Hypothalamus (tissue), 51 donors: ENCODE data around the gene RUNX3.

Experiments
- DNase-seq, 51 donors: peaks; one replicate each; lab custom pipeline; 2025; lab: John Stamatoyannopoulos, UW

RUNX3 gene

DNA sequence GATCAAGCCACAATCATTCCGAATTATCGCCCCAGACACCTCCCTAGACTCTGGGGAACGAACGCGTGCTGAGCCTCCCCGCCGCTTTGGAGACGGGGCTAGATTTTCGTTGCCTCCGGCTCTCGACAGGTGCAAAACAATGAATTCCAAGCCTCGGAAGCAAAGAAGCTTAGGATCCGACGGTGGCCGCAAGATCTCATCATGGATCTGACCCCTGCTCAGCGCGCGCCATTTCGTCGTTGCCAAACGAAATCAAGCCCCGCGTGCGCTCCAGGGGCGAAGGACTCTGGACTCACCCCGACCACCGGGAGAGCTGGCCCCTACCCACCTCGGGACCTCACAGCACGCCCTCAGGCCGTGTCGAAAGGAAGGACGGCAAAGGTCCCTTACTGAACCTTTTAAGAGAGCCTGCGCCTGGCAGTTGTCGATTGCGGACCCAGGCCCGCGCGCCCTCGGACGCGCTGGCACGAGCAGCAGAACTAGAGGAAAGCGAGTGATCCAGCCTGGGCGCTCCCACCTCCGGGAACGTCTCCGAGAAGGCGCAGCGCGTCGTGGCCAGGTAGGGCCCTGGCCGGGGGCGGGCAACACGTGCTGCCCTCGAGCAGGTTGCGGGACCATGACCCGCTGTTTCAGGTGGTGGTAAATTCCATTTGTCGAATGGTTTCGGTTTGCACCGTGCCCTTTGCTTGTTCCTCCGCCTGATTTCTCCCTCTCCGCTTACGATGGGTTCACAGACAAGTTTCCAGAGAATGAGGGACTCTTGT lies 1.6 kb upstream of the RUNX3 start:
- DNase-seq, result no peak

DNA sequence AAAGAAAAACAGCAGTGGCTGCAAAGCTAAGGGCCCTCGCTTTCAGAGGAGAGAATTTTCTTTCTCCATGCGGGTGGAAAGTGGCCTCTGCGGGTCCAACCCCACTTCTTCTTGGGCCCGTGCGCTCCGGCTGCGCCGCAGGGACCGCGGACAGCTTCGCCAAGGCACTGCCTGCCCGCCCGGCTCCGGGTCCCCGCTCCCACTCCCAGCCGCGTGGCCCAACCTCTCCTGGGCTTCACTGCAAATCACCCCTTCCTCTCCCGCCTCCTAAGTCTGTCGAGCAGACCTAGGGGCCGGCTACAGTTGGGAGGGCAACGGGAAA lies 1.0 kb upstream of the RUNX3 start:
- DNase-seq, result no peak

DNA sequence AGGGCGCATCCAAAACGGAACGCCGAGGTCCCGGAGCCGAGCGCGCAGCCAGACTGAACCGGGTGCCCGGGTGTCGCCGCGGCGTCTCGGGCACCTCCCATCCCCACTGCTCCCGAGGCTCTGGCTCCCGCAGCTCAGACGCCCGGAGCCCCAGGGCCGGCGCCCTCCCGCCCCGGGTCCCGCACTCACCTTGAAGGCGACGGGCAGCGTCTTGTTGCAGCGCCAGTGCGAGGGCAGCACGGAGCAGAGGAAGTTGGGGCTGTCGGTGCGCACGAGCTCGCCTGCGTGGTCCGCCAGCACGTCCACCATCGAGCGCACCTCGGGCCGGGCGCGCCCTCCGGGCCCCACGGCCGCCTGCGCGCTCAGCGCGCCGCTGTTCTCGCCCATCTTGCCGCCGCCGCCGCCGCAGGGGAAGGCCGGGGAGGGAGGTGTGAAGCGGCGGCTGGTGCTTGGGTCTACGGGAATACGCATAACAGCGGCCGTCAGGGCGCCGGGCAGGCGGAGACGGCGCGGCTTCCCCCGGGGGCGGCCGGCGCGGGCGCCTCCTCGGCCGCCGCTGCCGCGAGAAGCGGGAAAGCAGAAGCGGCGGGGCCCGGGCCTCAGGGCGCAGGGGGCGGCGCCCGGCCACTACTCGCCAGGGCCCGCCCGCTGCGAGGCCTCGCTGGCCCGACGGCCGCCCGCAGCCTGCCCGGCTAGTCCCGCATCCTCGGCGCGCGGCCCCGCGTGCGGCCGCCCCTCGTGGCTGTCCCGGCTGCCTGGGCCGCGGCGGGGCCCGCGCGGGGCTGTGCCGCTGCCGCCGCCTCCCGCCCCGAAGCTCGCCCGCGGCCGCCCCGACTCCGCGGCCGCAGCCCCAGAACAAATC lies 447 bp downstream of the RUNX3 start:
- no peak for DNase-seq

DNA sequence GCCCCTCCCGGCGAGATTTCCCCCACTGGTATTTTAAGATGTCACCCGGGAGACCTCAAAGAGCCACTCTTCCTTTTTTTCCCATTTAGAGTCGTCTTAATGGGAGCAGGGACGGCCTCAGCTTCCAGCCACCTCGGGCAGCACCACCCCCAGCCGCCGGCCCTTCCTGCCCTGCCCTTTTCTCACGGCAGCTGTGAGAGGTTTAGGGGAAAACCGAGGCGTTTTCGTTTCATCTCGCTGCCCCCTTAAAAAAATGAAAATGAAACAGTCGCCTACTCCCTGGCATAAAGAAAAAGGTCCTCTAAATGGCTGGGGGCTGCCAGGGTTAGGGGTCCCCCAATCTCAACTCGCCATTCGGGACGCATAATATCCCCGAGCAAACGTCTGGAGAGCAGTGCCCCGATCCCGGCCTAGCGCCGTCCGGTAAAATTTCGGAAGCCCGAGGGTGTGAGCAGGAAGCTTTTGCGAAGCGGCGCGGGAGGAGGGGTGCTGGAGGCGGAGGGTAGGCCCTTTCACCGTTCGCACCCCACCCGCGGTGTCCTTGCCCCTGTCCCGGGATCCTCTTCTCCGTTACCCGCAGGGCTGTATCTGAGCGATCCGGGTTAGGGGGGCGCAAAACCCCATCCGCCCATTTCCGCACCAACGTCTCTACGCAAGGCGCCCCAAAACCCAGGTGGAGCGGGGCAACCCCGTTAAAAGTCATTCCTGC lies 1.2 kb downstream of the RUNX3 start:
- no peak for DNase-seq

DNA sequence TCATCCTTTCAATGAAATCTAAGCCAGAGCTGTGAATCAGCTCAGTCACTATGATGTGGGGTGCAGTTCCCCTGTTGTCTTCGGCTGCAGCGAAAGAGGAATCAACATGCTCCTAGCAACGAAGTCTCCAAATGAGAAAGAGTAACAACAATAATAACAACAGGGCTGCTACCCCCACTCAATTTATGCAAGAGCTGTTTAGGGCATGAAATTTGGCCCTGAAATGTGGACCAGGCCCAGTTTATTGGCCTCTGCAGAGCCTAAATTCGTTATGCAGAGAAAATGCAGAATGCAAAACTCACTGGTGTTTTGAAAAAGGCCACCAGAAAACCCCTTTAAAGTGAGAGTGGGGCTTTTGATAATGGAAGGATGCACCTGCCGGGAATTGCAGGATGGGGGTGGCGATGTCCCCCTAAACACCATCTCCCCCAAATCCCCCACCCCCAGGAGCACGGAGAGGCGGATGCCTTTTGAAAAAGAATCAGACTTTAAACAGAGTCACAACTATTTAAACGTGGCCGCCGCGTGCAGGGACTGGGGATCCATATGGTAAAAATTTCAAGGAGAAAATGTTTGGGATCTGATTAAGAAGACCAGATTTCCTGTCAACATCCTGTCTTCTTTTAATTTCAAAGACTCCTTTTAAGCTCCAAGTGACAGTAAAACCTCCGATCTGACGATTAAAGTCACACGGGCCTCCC lies 1.9 kb downstream of the RUNX3 start:
- DNase-seq, result no peak

DNA sequence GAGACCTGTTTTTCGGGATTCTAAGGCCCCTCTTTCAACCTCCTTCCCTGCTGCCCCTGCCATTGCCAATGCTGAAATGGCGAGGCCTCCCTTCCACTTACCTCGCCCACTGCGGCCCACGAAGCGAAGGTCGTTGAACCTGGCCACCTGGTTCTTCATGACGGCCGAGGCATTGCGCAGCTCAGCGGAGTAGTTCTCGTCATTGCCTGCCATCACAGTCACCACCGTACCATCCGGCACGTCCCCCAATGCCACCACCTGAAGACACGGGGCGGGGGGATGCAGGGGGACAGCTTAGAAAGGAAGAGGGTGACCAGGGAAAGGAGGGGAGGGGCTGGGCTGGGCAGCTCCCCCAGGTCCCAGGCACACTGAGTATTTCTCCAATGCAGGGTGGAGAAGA lies 2.6 kb downstream of the RUNX3 start:
- no peak for DNase-seq

DNA sequence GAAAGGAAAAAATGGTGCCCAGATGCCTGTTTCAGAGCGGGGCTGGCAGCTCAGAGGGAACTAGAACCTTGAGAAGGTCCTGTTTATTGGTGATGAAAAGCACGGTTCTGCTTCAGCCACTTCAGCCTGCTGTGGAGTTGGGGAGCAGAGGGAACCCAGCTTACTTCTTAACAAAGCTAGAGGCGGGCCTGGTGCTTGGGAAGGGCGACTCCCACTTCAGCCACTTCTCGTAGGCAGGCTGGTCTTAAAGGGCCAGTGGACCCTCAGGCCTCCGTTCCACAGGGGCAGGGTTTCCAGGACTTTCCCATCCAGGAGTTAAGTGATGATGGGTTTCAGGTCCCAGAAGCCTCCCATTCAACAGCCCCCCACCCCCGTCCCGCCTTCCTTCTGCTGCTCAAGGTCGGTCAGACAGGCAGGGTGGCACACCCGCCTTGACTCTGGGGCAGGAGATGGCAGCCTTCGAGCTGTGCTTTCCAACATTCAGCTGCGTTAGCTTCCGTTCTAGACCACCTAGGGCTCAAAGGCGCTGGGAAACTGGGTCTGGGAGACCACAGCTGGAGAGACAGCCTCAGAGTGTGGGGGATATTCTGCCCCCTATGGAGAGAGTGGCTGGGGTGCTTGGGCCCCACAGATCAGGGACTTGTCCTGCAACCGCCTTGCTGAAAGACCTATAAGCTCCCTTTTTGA lies 3.4 kb downstream of the RUNX3 start:
- DNase-seq, result no peak

DNA sequence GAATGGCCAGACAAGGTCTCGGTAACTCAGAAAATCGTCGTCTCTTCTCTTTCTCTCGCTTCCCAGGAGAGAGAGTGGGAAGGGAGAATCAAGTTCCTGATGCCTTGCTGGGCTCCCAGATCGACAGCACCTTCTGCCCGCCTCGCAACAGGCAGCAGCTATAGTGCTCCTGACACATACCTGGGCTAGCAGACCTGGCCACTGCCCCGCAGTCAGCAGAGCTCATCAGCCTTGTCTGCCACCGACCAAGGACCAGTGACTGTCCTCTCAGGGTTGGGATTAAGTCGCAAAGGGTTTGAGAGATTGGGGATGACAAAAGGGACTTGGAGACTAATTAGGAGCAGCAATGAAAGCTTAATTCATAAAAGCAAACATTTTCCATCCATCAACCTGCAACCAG lies 4.1 kb downstream of the RUNX3 start:
- no peak for DNase-seq

DNA sequence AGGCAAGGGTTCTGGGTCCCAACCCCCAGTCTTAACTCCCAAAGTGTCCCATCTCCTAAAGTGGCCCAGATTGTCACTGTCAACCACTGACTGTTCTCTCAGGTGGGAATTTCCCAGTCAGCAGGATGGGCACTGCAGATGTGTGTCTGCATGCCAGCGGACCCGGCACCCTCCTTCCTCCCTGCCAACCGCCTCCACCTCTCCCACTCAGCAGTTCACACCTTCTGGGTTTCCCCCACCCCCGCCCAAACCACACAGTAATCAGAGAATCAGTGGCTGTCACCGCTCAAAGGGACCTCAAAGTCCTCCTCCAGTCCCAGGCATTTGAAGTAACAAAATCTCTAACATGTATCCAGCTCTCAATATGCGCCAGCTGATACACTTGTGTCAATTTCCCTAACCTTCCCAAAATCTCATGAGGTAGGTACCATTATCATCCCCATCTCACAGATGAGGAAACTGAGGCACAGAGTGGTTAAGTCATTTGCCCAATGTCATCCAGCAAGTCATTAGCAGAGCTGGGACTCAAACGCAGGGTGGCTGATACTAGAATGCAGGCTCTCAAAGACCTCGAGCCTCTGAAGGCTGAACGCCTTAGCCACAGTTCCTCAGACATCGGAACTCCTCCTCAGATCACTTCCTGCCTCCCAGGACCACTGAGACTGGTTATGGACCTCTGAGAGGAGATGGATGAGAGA lies 4.8 kb downstream of the RUNX3 start:
- DNase-seq, result no peak

DNA sequence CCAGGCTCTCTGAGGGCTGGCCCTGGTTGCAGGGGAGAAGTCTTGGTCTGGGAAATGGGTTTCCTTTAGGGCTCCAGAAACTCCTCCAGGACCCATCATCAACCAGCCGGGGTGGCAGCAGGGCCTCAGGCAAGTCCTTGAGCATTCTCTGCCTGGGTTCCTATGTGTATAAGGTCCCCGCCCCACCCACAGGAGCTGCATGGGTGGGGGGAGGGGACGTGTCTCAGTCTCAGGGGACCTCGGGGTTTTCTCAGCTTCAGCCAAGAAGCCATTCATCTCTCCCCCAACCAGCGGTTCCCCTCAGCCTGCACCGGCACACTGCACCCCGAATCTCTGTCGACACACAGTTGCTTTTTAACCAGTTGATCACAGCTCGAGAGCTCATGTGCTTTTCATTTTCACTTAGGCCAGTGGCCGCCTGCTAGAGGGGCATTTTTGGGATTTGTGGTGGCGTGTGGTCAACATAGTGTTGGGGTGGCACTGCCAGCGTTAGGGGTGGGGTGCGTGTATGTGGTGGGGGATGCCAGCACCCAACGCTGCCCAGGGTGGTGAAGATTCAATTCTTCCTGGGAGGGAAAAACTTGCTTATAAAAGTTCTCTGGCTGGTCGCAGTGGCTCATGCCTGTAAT lies 6.5 kb downstream of the RUNX3 start:
- DNase-seq, result no peak

DNA sequence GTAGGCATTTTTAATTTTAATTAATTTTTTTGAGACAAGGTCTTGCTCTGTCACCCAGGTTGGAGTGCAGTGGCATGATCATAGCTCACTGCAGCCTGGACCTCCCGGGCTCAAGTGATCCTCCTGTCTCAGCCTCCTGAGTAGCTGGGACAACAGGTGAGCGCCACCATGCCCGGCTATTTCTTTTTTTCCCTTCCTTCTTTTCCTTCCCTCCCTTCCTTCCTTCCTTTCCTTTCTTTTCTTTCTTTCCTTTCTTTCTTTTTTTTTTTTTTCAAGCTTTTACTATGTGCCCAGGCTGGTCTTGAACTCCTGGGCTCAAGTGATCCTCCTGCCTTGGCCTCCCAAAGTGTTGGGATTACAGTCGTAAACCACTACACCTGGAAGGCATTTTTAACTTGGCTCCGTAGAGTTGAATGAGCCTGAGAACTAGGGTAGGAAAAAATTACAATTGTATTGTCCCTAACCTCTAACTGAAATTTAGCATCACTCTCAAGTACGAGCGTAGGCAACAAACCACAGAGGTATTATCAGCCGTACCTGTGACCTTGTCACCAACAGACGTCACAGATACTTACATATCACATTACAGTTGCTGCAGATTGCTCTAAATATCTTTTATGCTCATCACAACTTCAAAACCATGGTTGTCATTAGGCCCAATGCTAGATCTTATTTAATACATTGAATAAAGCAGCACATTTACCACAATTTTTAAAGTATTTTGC lies 8.0 kb downstream of the RUNX3 start:
- DNase-seq, result no peak

DNA sequence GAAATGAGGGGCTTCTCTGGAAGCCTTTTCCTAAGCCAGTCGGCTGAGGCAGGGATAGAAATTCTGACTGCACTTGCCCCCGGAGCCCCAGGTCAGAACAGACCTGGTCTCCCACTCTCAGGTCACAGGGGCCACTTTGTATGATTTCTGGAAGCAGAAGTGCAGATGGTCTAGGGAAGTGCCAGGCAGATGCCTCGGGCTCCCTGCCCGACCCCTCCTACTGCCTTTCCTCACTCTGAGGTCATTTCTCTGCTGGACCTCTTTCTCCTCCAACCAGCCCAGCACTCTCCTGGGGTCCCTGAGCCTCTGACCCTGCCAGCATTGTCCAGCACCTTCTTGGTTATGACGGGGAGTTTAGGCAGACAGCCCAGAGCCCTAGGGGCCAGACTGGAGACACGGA lies 8.7 kb downstream of the RUNX3 start:
- no peak for DNase-seq

DNA sequence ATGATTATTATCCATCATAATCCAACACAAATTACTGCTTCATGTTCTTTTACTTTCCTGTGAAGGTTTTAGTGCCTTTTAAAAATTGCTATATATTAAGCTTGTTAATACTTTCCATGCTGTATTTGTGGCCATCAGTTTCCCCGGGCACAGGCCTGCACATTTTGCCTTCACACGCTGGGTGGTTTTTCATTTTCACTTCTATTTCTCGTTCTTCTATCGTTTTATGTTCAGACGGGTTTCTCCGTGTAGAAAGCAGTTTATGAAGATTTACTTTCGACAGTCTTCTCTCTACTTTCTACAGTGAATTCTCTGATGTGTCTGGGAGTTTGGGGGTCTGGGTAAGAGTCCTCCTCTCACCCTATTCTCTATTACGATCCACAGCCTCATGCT lies 9.5 kb downstream of the RUNX3 start:
- DNase-seq, result no peak

DNA sequence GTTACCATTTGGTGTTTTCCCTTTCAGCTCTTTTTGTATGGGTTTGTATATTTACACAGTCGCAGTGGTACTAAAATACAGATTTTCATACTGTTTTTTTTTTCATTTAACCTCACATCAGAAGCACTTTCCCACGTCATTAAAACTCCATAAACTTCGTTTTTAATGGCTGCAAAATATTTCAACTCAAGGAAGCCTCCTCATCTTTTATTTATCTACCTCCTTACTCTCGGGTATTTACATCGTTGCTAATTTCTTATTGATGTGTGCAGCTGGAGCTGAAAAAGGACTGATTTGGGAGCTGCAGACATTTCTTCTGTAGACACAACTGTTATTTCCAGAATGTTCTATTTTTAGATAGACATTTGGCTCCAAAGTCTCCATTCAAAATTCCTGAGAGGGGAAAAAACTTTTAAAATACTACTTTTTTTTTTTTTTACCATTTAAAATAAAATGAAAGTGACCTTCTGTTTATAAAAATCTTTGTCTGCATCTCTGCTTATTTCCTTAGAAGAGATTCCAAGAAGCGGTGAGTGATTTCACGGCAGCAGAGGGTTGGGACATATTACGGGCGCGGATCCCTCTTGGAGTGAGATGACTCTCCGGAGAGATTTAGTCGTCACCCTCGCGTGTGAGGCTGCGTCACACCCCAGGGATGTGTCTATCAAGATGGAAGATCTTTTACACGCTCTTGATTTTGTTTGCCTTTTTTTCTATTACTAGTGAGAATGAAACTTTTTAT lies 10.1 kb downstream of the RUNX3 start:
- no peak for DNase-seq

DNA sequence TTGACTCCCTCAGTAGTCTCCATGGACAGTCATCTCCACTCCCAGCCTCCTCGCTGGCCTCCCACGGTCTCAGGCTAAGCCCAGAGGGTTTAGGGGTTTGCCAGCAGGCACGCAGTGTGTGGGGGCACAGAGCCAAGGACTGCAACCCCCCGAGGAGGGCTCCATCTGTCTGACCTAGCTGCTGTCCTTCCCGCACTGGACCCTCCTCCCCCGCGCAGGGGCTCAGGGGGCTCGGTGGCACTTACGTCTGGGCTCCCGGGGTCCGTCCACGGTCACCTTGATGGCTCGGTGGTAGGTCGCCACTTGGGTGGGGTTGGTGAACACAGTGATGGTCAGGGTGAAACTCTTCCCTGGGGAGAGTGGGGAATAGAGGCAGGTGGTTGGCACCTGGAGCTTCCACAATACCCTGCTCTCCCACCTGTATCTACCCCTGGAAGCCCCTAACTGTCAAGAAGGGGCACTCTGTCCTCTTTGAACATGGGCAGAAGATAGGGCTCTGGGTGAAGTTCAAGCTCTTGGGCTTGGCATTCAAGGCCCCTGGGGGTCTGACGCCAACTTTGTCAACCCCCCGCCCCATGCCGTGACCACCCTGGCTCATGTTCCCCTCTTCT lies 11.0 kb downstream of the RUNX3 start:
- DNase-seq, result no peak

DNA sequence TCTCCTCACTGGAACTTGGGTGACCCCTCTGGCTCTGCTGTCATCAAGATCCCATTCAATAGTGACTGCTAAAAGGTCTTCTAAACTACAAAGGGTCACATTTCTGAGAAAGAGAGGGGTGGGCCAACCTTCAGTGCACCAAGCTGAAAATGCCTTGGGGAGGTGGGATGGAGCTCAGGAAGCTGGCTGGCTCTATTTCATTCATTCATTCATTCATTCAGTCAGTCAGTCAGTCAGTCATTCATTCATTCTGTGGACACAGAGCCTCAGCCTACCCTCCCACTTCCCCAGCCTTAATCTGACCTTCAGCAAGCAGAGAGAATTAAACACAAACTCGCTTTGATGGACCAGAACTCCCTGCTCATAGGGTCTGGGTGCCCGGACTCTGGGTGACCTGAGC lies 11.7 kb downstream of the RUNX3 start:
- DNase-seq, result no peak

DNA sequence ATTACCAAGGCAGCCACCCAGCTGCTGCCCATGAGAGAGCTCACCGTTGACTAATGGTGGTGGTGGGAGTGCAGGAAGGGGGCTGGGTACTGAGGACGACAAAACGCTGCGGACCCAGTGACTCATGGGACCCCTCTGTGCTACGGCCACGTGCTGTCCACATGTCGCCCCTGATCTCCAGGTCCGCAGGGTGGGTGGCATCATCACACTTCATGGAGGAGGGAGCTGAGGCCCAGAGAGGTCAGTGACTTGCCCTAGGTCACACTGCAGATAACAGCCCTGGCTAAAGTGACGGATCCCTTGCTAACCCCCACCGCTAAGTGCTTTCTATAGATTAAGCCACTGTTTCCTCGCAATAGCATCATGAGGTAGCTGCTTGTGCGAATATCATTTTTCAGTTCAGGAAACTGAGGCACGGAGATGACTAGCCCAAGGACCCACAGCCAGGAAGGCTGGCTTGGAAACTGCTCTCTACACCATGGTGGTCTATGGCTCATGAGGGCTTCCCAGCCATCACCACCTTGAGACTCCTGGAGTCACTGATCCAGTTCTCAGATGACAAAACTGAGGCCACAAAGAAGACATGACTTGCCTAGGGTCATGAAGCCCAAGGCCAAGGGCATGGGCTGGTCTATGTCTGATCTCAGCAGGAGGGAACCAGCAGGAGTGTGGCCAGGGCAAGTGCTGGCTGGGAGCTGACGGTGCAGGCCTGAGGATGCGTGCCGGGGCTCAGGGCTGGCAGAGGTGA lies 12.6 kb downstream of the RUNX3 start:
- DNase-seq, result no peak
